ENCODE results near the gene RPL31.

Gene RPL31

DNA sequence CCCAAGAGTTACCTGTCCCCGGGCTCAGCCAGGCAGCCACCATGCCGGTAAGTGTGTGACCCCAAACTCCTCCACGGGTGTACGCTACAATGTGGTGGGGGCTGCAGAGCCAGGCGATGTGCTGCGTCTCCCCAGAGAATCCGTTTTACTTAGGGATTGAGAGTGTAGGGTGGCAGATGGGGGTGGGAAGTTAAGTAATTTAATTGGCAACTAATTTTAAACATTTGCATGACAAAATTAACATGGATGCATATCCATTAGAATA lies 26.6 kb upstream of the RPL31 start:
- no peak for DNase-seq (ENCODE audit: low read depth)

DNA sequence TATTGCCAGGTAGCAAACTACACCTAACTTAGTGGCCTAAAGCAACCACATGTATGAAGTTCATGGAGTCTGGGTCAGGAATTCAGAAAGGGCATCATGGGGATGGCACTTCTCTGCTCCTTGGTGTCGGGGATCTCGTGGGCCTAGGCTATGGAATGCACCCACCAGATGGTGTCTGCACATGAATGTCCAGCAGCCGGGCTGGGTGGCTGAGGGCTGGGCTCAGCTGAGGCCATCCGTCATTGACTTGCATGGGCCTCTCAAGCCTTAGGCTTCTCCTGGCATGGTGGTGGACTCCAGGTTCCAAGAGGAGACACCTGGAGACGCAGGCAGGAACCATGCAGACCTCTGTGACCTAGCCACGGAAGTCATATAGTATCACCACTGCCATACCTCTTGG lies 26.0 kb upstream of the RPL31 start:
- DNase-seq (ENCODE audit: low read depth): no peak

DNA sequence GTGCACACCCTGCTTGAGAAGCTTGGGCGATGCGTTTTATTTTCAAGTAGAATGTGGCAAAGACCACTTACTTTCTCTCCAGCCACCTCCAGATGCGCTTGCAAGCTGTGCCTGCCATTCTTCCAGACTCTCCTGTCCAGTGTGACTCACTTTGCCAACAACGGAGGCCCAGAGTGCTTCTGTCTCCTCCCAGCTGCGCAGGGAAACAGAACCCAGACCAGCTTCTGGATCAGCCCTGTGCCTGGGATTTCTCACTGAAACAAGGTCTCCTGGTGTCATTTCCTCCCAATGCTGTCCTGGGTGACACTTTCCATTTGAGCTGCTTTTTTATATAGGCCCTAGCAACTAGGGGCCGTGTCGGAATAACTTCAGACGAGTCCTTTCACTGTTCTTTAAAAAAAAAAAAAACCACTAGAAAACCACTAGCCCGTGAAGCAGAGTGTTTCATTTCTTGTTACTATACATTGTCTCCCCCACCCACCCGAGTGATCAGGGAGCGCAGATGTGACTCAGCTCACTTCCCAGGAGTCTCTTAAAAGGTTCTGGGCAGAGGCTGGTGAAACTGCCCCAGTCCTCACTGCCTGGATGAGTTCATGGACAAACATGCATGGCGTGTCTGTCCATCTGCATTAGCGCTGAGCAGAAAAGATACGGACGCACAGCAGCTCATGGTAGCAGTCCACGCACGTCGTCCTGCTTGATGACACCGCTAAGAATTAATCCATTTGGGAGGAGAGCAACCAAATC lies 25.3 kb upstream of the RPL31 start:
- DNase-seq (ENCODE audit: low read depth): no peak

DNA sequence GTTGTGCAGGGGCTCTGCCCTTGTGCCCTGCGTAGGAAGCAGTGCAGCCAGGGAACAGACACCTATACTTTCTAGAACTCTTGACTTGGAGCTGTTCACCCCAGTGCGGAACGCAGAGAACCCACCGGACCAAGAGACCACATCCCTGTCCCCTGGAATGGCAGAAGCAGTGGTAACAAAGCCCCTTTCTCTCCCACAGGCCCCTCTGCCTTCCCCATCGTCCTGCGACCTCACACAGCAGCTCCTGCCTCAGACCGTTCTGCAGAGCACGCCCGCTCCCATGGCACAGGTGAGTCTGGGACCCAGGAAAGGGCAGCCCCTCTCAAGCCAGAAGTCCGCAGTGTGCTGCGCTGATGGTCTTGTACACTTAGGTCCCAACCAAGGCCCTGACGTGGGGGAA lies 24.6 kb upstream of the RPL31 start:
- DNase-seq (ENCODE audit: low read depth): no peak

DNA sequence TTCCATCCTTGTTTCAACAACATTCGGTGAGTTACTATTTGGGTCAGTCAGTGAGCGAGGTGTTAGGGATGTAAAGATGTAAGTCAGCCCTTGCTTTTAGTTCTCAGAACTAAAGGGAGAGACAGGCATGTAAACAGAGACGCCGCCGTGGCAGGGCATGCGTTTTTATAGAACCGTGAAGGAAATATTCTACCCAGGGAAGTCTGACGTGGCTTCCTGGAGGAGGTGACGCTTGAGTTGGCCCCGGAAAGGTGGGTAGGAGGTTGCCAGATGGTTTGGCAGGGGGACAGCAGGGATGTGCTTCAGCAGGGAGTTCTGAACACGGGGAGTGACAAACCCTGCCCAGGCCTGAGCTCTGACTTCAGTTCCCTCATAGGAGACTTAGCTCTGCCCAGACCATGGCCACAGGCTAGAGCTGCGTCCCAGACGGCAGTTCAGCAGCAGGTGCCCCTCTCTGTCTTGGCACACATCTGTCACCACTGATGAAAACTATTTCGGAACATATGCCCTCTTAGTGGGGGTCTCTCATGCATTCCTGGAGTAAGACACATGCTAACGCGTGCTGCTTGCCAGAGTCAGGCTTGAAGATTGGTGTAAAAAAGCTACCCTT lies 23.4 kb upstream of the RPL31 start:
- no peak for DNase-seq (ENCODE audit: low read depth)

DNA sequence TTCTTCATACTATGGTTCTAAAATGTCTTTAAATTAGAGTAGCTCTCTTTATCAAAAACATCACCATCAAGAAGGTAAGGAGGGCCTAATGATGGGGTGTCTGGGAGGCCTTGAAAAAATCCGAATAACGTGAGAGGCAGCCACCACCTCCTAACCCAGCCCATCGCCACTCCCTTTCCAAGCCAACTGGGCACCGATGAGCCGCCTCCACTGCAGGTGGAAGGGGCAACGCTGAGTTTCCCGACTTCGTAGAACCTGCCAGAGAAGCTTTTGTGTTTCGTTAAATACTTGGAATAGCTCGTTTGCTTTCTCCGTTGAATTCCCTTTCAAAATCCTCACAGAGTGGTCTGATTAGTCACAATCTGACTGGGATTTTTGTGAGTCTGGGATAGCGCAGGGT lies 22.0 kb upstream of the RPL31 start:
- no peak for DNase-seq (ENCODE audit: low read depth)

DNA sequence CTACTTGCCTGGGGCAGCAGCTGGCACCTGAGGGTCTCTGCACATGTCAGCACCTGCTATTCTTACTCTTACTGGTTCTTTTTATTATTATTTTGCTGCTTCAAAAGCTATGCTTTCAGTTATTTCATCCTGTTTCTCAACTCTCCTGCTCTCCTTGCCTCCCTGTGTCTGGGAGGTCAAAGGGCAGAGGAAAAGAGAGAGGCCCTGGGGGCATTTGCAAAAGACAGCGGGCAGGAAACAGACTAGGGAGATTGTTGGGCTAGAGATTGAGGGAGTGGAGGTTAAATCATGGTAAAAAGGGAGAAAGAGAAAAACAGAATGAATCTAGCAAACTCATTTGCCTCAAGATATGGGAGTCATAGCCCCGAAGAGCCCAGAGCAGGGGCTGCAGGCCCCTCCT lies 21.1 kb upstream of the RPL31 start:
- DNase-seq (ENCODE audit: low read depth): no peak

DNA sequence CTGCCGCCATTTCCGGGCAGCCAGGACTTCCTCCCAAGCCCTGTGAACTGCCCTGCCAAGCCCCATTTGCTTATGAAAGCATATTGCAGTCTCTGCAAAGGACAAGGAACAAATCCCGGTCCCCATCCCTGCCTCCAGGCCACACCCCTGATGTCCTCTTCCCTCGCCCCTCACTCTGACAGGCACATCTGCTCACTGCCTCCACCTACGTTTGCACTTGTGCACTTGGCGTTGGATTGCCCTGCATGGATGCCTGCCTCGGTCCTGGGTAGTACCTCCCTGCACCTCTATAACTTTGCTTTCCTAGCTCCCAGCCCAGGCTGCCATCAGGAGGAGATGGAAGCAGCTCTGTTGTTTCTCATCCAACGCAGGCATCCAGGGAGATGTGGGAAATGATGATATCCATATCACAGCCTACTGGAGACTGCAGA lies 19.6 kb upstream of the RPL31 start:
- DNase-seq (ENCODE audit: low read depth): no peak

DNA sequence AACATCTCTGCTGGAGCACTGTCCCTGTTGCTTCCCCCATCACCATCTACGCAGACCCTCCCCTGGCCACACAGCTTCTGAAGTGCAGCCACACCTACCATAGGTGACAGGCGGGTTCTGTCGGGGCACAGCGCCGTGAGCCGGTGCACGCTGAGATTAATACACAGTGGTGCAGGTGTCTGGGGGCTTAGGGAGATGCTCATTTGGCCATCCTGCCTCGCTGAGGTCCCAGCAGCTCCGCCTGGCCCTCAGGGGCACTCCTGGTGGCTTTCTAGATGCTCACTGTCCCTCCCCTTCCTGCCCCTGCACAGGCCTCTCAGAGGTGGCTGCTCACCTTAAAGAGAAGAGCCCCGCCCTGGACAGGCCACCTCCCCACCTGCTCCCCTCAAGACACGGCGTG lies 18.9 kb upstream of the RPL31 start:
- DNase-seq (ENCODE audit: low read depth): no peak

DNA sequence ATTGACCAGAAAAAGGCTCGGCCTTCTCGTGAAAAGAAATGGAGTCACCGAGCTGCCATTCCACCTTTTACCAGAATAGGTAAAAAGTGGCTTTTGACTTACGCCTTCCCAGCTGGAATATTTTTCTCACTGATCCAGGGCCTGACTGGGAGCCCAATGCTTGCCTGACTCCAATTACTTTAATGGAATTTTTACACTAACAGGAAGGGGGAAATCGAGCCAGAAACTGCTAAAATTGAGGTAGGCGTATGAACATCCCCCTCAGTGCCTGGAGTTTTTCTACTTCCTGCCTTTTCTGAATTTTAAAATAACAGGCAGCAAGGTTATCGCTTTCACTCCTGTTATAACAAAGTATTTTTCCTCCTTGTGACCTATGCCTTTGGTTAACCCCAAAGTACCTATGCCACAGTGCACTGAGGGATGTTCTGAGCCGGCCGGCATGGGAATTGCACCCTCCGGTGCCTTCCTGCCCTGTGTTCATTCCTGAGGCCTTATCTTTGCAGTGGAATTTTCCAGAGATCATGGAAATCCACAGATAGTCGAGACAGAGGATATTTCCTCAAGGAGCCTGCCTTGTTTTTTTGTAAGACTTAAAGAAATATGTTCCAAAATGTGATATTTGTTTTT lies 18.3 kb upstream of the RPL31 start:
- no peak for DNase-seq (ENCODE audit: low read depth)

DNA sequence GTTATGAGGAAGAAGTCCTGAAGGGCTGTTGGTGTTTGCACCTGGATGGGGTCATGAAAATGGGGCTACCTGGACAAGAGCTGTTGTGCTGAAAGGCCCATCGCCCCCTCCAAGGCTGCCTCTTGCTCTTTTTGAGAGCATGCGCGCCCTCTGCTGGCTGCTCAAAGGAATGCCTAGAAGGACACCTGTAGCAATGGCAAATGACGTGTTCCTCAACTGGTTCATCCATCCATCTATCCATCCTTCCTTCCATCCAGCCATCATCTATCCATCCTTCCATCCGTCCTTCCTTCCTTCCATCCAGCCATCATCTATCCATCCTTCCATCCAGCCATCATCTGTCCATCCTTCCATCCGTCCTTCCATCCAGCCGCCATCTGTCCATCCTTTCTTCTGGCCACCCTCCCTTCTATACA lies 17.2 kb upstream of the RPL31 start:
- DNase-seq (ENCODE audit: low read depth): peak; percentile 76

DNA sequence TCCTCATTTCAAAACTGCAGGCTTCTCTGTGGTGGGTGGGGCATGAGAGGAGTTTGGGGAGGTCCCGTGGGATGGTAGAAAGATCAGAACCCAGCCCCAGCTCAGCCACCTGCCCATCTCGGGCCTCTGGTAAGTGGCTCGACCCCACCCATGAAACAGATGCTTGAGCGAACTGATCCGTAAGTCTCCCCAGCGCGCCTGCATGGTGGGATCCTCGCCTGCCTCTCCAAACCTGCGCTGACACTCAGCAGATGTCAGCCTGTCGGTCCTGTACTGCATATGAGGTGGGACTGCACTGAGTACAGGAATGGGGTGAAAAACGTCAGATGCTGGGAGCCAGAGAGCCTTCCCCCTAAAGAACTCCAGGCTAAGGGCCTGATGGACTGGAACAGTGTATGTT lies 15.9 kb upstream of the RPL31 start:
- DNase-seq (ENCODE audit: low read depth): no peak

DNA sequence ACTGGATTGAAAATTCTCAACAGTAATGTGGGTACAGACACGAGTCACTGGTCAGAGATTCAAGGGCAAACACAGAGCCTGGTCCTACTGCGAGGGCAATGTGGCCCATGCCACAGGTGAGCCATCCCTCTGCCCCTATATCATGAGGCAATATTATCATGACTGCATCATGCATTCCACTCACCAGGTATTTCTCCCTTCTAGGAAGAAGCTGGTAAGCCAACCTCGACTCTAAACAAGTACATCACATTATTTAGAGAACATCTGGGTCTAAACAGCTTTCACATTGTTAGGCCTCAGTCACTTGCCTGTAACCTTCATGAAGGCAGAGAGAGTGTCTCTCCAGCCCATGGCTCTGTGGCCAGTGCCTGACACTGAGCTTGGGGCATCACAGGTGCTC lies 14.6 kb upstream of the RPL31 start:
- no peak for DNase-seq (ENCODE audit: low read depth)

DNA sequence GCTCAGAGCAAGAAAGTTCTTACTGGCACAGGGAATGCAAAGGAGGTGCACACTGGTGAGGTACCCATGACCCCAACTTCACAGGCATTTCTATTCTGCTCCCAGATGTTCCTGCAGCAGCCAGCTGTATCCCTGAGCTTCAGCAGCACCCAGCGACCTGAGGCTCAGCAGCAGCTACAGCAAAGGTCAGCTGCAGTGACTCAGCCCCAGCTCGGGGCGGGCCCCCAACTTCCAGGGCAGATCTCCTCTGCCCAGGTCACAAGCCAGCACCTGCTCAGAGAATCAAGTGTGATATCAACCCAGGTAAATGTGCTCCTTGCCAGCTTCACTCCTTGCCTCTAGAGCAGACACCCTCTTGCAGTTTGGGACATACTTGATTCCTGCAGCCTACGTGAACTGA lies 14.1 kb upstream of the RPL31 start:
- no peak for DNase-seq (ENCODE audit: low read depth)

DNA sequence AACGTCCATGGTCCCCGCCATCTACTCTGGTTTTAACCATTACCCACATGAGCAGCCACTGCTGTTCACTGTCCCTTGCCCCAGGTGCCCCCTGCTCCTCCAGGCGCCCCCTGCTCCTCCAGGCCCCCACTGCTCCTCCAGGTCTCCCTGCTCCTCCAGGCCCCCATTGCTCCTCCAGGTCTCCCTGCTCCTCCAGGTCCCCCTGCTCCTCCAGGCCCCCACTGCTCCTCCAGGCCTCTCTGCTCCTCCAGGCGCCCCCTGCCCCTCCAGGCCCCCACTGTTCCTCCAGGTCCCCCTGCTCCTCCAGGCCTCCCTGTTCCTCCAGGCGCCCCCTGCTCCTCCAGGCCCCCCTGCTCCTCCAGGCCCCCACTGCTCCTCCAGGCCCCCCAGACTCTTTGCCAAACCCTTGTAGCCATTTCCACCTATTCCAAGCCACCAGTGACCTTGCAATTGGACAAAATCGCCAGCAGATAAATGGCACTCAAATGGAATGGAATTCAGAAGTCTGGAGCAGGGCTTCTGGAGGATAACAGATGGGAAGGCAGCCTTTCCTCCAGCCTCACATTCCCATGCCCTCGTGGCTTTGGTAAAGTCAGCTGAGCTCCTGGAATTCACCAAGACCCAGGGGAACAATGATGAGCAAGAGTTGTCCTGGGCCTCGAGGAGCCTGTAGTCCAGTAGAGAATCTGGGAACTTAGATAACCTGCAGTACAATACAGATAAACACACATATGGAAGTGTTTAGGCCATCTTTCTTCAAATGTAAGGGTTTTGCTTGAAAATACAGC lies 13.3 kb upstream of the RPL31 start:
- no peak for DNase-seq (ENCODE audit: low read depth)

DNA sequence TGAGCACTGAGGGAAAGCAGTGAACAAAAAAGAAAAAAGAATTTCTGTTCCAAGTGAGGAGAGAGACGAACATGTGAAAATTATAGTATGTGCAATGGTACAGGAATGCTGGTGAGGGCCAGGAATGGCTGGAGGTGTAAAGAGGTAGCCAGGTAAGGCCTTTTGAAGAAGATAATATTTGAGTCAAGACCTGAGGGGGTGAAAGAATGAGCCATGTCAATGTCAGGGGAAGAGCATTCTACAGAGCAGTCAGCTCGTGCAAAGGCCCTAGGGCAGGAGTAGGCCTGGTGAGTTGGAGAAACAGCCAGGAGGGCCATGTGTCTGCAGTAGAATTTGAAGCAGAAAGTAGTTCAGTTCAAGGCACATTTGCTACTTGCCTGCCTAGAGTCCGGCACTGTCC lies 12.4 kb upstream of the RPL31 start:
- DNase-seq (ENCODE audit: low read depth): no peak

DNA sequence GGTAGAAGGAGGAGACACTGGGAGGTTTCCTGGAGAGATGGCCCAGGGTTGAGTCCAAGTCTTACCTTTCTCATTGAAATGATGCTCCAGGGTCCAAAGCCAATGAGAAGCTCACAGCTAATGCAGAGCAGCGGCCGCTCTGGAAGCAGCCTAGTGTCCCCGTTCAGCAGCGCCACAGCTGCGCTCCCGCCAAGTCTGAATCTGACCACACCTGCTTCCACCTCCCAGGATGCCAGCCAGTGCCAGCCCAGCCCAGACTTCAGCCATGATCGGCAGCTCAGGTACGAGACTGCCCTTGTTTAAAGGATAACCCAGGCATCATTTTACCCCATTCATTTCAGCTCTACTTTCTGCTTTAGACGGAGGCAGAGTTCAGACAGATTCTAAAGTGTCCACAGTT lies 11.9 kb upstream of the RPL31 start:
- no peak for DNase-seq (ENCODE audit: low read depth)

DNA sequence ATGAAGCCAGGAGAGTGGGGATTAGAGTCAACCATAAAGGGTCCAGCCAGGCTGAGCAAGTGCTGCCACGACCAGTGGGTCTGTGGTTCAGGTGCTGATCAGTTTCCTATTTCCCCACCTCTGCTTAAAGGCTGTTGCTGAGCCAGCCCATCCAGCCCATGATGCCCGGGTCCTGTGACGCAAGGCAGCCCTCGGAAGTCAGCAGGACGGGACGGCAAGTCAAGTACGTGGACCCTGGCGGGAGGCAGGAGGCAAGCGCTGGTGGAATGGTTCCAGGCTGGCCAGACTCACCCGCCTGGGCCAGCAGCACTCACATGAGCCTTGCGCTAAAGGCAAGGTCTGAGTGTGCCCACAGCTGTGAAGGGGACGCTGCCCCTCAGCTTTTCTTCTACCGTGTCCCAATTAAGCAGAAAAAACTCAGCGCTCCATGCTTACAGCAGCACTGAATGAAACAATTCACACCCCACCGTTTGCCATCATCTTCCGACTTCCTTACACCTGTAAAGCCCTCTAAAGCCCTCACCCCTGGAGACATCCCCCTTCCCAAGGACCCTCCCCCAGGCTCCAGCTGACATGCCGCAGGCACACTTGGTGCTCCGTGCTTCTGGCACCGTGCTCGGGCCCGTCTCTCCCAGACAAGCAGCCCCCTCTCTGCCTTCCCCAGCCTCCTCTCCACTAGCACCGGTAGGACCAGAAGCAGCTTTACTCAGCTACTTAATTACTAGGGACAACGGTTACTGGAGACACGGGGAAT lies 11.3 kb upstream of the RPL31 start:
- no peak for DNase-seq (ENCODE audit: low read depth)

DNA sequence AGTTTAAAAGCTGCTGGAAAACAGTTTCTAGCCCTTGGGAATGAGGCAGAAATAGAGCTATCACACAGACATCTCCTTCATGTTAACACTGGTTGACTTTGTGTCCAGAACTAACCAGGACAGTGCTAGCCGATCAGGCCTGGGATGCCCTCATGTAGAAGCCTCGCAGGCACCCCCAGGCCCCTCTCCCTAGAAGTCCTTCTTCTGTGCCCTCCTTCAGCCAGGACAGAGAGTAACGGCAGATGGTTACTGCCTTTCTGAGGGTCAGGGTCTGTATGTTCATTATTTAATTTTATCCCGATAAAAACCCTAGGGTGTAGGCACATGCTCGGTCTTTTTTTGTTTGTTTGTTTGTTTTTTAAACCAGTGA lies 10.7 kb upstream of the RPL31 start:
- no peak for DNase-seq (ENCODE audit: low read depth)

DNA sequence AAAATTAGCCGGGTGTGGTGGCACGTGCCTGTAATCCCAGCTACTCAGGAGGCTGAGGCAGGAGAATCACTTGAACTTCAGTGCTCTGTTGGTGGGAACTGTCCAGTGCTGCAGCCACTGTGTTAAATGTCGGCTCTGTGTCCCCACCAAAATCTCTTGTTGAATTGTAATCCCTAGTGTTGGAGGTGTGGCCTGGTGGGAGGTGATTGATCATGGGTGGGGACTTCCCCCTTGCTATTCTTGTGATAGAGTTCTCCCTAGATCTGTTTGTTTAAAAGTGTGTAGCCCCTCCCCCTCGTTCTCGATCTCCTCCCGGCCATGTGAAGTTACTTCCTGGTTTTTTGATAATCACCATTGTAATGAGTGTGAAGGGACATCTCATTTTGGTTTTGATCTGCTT lies 9.8 kb upstream of the RPL31 start:
- no peak for DNase-seq (ENCODE audit: low read depth)

DNA sequence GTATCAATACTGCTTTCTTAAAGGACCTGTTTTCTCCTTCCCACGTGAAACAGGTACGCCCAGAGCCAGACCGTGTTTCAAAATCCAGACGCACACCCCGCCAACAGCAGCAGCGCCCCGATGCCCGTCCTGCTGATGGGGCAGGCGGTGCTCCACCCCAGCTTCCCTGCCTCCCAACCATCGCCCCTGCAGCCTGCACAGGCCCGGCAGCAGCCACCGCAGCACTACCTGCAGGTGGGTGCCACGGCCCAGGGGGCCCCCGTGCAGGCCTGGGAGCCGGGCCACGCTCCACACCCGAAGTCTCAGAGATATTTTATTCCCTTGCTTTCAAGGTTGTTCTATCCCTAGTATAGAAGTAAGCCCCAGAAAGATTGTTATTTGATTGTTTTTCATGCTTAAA lies 8.8 kb upstream of the RPL31 start:
- DNase-seq (ENCODE audit: low read depth): no peak

DNA sequence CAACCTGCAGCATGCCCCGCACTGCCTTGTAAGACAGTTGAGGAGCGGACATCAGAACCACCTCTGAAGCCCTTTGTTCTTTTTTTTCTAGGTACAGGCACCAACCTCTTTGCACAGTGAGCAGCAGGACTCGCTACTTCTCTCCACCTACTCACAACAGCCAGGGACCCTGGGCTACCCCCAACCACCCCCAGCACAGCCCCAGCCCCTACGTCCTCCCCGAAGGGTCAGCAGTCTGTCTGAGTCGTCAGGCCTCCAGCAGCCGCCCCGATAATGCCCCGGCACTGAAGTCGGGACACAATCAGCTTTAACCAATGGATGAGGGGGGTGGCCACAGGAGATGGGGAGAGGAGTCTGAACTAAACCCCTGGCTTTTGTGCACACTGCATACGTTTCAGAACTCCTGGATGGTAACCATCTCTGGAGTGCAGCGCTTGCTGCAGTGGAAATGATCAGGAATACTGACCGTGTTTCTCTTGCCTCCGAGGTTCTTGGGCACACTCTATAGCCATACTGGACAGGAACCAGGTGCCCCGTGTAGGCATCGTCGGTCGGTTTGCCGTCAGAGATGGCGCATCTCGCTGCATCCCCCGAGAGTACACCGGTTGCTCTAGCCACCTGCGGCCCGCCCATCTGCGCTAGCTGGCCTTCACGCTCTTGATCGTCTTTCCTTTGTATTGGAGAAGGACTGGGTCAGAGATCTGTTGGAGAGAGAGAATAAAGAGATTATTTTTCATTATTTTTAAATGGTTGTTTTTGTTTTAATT lies 6.6 kb upstream of the RPL31 start:
- no peak for DNase-seq (ENCODE audit: low read depth)
